Esophagus muscularis mucosa (tissue), 4 donors: ENCODE measurements around the gene SLC16A2.

Experiments
- CTCF ChIP-seq, 3 experiments: fragments of 200-600 bp in 2 of 3; fragments of 450-650 bp in 1 of 3; sonication (generic) in 2 of 3; IDR thresholded peaks; one replicate each; pipeline ENCODE4 v1.5.1; 2017 to 2019; ENCODE audit warnings: antibody characterized with exemption in 3 of 3, mild to moderate bottlenecking in 2 of 3, moderate library complexity in 1 of 3
- EP300 ChIP-seq: sonication (generic); formaldehyde crosslinking; IDR thresholded peaks from one replicate; pipeline ENCODE4 v1.6.1; 2017; ENCODE audit warnings: antibody characterized with exemption
- POLR2A ChIP-seq: fragments of 450-650 bp; IDR thresholded peaks from one replicate; pipeline ENCODE4 v1.6.1; 2017; ENCODE audit warnings: antibody characterized with exemption, moderate library complexity, mild to moderate bottlenecking, low read depth
- POLR2AphosphoS5 ChIP-seq, 2 donors: sonication (generic); formaldehyde crosslinking; IDR thresholded peaks; one replicate each; pipeline ENCODE4 v1.6.1; 2017; ENCODE audit warnings: antibody characterized with exemption in 2 of 2

DNA sequence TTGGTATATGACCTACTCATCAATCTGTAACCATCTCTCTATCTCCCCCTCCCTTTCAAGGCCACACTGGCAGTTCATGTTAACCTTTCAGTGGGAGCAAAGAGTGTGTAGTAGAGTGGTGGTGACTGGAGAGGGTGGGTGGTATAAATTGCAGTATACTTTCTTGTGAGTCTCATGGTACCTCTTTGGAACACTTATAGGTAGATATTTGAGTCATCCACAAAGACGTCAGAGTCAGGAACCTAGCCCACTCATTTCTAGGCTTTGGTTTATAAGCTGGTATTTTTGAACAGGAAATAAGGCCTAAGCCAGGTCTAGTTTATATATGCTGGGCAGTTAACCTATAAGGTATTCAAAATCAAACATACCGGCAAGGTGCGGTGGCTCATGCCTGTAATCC is 156.8 kb downstream of the SLC16A2 start:
- no peak for TF ChIP-seq POLR2AphosphoS5 (IDR thresholded peaks at IDR 0.05)
- no peak for TF ChIP-seq CTCF (IDR thresholded peaks at IDR 0.05)
- no peak for TF ChIP-seq EP300
- TF ChIP-seq POLR2A: no peak
